Measurements from ENCODE around the gene CRELD1. TPM values are rescaled to one million over a fixed set of nuclear protein-coding genes. Genes with fewer than 3 reads are reported as not detected.

The CRELD1 gene
- total RNA-seq, 6 donors from 2014 or later = 31.7 to 72.3 (median 44.0) TPM

- peaks cover 30 to 50% (median 39%) of the 10 kb centered on the region in 4 donors for H3K4me1 ChIP-seq
- H3K27ac ChIP-seq = peak overlapping the region; percentile 79 to 89 (median 86)
- ATAC-seq (ENCODE audit: low FRiP score in 2 of 2) = peak in 1 of 2 donors; percentile 14
- TF ChIP-seq, protein P1, sequence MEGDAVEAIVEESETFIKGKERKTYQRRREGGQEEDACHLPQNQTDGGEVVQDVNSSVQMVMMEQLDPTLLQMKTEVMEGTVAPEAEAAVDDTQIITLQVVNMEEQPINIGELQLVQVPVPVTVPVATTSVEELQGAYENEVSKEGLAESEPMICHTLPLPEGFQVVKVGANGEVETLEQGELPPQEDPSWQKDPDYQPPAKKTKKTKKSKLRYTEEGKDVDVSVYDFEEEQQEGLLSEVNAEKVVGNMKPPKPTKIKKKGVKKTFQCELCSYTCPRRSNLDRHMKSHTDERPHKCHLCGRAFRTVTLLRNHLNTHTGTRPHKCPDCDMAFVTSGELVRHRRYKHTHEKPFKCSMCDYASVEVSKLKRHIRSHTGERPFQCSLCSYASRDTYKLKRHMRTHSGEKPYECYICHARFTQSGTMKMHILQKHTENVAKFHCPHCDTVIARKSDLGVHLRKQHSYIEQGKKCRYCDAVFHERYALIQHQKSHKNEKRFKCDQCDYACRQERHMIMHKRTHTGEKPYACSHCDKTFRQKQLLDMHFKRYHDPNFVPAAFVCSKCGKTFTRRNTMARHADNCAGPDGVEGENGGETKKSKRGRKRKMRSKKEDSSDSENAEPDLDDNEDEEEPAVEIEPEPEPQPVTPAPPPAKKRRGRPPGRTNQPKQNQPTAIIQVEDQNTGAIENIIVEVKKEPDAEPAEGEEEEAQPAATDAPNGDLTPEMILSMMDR (IDR thresholded peaks at IDR 0.05) = no peak
- no peak for TF ChIP-seq POLR2A (IDR thresholded peaks at IDR 0.05)
- no peak for TF ChIP-seq EP300 (IDR thresholded peaks at IDR 0.05)
- no peak for TF ChIP-seq POLR2AphosphoS5 (IDR thresholded peaks at IDR 0.05)
- peak overlapping the region; percentile 31 to 79 (median 78) for H3K4me3 ChIP-seq
- WGBS, 2 donors = 50 to 63% methylated on average over 6 to 7 of the region's 7 CpGs
- no peak for DNase-seq
- H3K27me3 ChIP-seq = no peaks in the 10 kb centered on the region
- no peaks in the 10 kb centered on the region for H3K9me3 ChIP-seq
- H3K36me3 ChIP-seq = peaks cover 0 to 9% (median 1%) of the 10 kb centered on the region in 4 donors
These were observed 17.3 kb upstream of the CRELD1 start for GRCh38 chr3:9916346-9916733.

GRCh38 chr3:9916734-9917680 is 16.6 kb upstream of the CRELD1 start, which contains the start of gene IL17RC:
IL17RC (plus strand) TSS chr3:9917098; CDS start chr3:9917316, 218 bp downstream.
- H3K4me1 ChIP-seq = peaks cover 30 to 49% (median 39%) of the 10 kb centered on the region in 4 donors
- peak in 2 of 4 donors; percentile 45 to 69 for TF ChIP-seq POLR2A (IDR thresholded peaks at IDR 0.05)
- TF ChIP-seq, protein P1 (IDR thresholded peaks at IDR 0.05) = no peak
- TF ChIP-seq POLR2AphosphoS5 (IDR thresholded peaks at IDR 0.05) = peak; percentile 34 to 82
- H3K9me3 ChIP-seq = no peaks in the 10 kb centered on the region
- WGBS, 2 donors = 9 to 29% methylated on average over 14 to 17 of the region's 19 CpGs
- H3K36me3 ChIP-seq = peaks cover 0 to 9% (median 1%) of the 10 kb centered on the region in 4 donors
- H3K4me3 ChIP-seq = peak within 1 kb of the TSS; percentile 31 to 79 (median 78)
- H3K27me3 ChIP-seq = no peaks in the 10 kb centered on the region
- DNase-seq (peak; percentile 74 to 93), ATAC-seq (ENCODE audit: low FRiP score in 2 of 2) (peak; percentile 90 to 93)
- H3K27ac ChIP-seq = peak within 1 kb of the TSS; percentile 79 to 89 (median 86)

DNA sequence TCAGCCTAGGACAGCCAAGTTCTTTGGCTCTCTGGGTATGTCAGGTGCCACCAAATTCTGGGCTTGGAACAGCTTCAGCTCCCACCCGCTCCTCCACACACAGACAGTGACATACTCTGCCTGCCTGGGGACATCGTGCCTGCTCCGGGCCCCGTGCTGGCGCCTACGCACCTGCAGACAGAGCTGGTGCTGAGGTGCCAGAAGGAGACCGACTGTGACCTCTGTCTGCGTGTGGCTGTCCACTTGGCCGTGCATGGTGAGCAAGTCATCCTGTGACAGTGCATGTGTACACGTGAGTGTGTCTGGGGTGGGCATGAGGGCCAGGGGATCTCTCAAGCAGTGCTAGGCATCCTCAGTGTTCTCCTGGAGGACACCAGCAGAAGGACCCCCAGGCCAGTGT is 15.8 kb upstream of the CRELD1 start:
- peak overlapping the region in 2 of 4 donors; percentile 78 to 79 for H3K4me3 ChIP-seq

GRCh38 chr3:9918261-9919038 is 15.2 kb upstream of the CRELD1 start:
- TF ChIP-seq EP300 (IDR thresholded peaks at IDR 0.05) (no peak), POLR2A (IDR thresholded peaks at IDR 0.05) (no peak), POLR2AphosphoS5 (IDR thresholded peaks at IDR 0.05) (no peak)
- TF ChIP-seq, protein P1 (IDR thresholded peaks at IDR 0.05) = no peak
- Histone ChIP-seq H3K36me3 (peaks cover 0 to 9% (median 1%) of the 10 kb centered on the region in 4 donors), H3K4me1 (peaks cover 30 to 42% (median 38%) of the 10 kb centered on the region in 4 donors), H3K9me3 (no peaks in the 10 kb centered on the region), H3K27ac (peak overlapping the region in 3 of 4 donors; percentile 79 to 89 (median 86)), H3K4me3 (no peak overlapping the region), H3K27me3 (no peaks in the 10 kb centered on the region)
- DNase-seq (no peak), ATAC-seq (ENCODE audit: low FRiP score in 2 of 2) (no peak)
- WGBS, 2 donors = 94 to 96% methylated on average over 7 to 8 of the region's 8 CpGs

More for the DNA sequence above, 15.8 kb upstream of the CRELD1 start:
- Histone ChIP-seq H3K36me3 (peaks cover 0 to 9% (median 1%) of the 10 kb centered on the region in 4 donors), H3K27ac (peak overlapping the region; percentile 79 to 89 (median 86)), H3K9me3 (no peaks in the 10 kb centered on the region), H3K4me1 (peaks cover 30 to 42% (median 38%) of the 10 kb centered on the region in 4 donors), H3K27me3 (no peaks in the 10 kb centered on the region)
- no peak for DNase-seq
- TF ChIP-seq POLR2AphosphoS5 (IDR thresholded peaks at IDR 0.05) = no peak
- 80 to 86% methylated on average over 6 to 10 of the region's 10 CpGs for WGBS, 2 donors
- ATAC-seq (ENCODE audit: low FRiP score in 2 of 2) = no peak
